Endothelial cell (in vitro differentiated cells): ENCODE results near the gene ZSWIM6. TPM values are rescaled to one million over a fixed set of nuclear protein-coding genes. Genes with fewer than 3 reads are reported as not detected.

ENCODE experiments used
- DNase-seq: peaks from one replicate; pipeline ENCODE4 v3.0.0; 2021; ENCODE audit warnings: low spot score
- H3K27ac Mint-ChIP-seq: one replicate; pipeline ENCODE4 v1.8.0; 2021; ENCODE audit warnings: mixed read lengths, inconsistent platforms; ENCODE audit not compliant: unreplicated experiment
- H3K27me3 Mint-ChIP-seq: one replicate; pipeline ENCODE4 v1.8.0; 2021; ENCODE audit warnings: mild to moderate bottlenecking, moderate library complexity, mixed read lengths, inconsistent platforms; ENCODE audit not compliant: unreplicated experiment
- H3K36me3 Mint-ChIP-seq: one replicate; pipeline ENCODE4 v1.8.0; 2021; ENCODE audit warnings: mild to moderate bottlenecking, low read depth, mixed read lengths, inconsistent platforms; ENCODE audit not compliant: unreplicated experiment
- H3K4me1 Mint-ChIP-seq: one replicate; pipeline ENCODE4 v1.8.0; 2021; ENCODE audit warnings: mild to moderate bottlenecking, mixed read lengths, inconsistent platforms; ENCODE audit not compliant: unreplicated experiment
- H3K4me3 Mint-ChIP-seq: one replicate; pipeline ENCODE4 v1.8.0; 2021; ENCODE audit warnings: mild to moderate bottlenecking, mixed read lengths, inconsistent platforms; ENCODE audit not compliant: unreplicated experiment
- H3K9me3 Mint-ChIP-seq: one replicate; pipeline ENCODE4 v1.8.0; 2021; ENCODE audit warnings: mixed read lengths, inconsistent platforms; ENCODE audit not compliant: unreplicated experiment
- CTCF ChIP-seq: fragments of 200-600 bp; sonication (generic); IDR thresholded peaks from one replicate; pipeline ENCODE4 v1.5.0; 2021; ENCODE audit warnings: antibody characterized with exemption; ENCODE audit not compliant: unreplicated experiment
- total RNA-seq: library from RNA; stranded (reverse); fragmentation: NEBNext Ultra II Directional; extraction: Animal tissue kit (Norgen Biotek cat#: 25700); gene quantifications from one replicate; pipeline ENCODE4 v1.2.1, GENCODE V29; 2021; ENCODE audit not compliant: unreplicated experiment

Gene ZSWIM6
- total RNA-seq, 1 donor from 2014 or later = 77.0 TPM

DNA sequence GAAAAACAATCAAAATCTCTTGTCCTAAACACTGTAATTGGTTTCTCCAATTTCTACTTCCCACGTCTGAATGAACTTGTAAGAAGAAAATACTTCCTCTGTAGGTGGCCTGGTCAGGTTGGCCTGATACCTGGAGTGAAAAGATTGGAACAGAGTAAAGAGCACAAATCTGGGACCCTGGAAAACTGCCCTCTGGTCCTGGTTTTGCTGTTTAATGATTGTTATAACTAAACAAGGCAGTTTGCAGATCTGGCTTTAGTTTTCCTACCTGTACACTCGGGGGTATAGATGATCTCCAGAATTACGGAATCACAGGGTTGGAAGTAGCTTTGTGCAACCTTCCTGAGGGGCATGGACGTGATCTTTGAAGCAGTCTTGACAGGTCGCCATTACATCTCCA is 67.6 kb downstream of the ZSWIM6 start:
- no peaks in the 10 kb centered on the region for H3K9me3 Mint-ChIP-seq
- H3K27ac Mint-ChIP-seq = no peak overlapping the region
- H3K27me3 Mint-ChIP-seq = peaks cover 7% of the 10 kb centered on the region
- no peak for DNase-seq
- H3K36me3 Mint-ChIP-seq = no peaks in the 10 kb centered on the region
- H3K4me3 Mint-ChIP-seq = no peak overlapping the region
- peaks cover 44% of the 10 kb centered on the region for H3K4me1 Mint-ChIP-seq
- no peak for TF ChIP-seq CTCF

DNA sequence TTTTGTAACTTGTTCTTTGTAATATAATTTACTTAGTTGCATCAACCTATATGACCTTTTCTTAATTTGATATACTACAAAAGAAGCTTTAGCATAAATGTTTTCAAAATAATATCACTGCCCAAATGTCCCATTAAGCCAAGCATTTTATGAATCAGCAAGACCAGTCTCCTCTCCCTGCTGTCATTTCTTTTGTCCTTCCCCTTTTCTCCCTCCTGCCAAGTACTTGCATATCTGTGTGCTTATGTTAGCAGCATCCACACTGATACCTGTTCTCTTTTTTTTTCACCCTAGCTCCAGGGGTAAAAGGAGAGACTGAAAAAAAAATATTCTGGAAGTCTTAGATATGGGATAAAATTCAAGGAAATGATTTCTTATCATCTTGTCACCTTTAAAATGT is 69.7 kb downstream of the ZSWIM6 start:
- Mint-ChIP-seq H3K4me3 (peak overlapping the region; percentile 31), H3K27ac (peak overlapping the region; percentile 93), H3K9me3 (no peaks in the 10 kb centered on the region), H3K36me3 (no peaks in the 10 kb centered on the region), H3K4me1 (peaks cover 52% of the 10 kb centered on the region), H3K27me3 (peaks cover 7% of the 10 kb centered on the region)
- no peak for TF ChIP-seq CTCF
- no peak for DNase-seq

DNA sequence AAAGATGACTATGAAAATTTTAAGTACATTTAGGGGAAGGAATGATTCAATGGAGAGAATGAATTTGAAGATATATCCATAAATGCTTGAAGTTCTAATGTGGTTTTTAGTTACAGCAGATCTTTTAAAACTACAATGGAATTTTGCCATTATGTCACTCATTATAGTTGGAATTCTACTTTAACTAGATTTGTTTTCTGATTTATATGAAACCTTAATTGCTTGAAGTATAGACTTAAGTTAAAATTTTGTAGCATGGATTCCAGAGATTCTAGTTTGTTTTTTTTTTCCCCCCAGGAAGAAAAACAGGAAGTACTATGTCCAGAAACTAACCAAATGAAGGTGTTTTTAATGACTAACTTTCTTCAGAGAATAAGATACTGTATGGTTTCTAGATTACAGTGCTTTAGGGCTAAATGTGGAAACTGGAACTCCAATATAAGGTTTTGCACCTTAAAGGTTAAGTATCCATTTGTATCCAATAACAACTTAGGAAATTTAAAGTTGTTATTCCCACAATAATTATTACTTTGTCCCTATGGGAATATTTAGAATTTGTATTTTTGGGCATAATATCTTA is 70.3 kb downstream of the ZSWIM6 start:
- Mint-ChIP-seq H3K27ac (peak overlapping the region; percentile 93), H3K4me1 (peaks cover 52% of the 10 kb centered on the region), H3K4me3 (peak overlapping the region; percentile 35), H3K36me3 (no peaks in the 10 kb centered on the region), H3K27me3 (peaks cover 7% of the 10 kb centered on the region), H3K9me3 (no peaks in the 10 kb centered on the region)
- no peak for TF ChIP-seq CTCF
- DNase-seq = no peak

DNA sequence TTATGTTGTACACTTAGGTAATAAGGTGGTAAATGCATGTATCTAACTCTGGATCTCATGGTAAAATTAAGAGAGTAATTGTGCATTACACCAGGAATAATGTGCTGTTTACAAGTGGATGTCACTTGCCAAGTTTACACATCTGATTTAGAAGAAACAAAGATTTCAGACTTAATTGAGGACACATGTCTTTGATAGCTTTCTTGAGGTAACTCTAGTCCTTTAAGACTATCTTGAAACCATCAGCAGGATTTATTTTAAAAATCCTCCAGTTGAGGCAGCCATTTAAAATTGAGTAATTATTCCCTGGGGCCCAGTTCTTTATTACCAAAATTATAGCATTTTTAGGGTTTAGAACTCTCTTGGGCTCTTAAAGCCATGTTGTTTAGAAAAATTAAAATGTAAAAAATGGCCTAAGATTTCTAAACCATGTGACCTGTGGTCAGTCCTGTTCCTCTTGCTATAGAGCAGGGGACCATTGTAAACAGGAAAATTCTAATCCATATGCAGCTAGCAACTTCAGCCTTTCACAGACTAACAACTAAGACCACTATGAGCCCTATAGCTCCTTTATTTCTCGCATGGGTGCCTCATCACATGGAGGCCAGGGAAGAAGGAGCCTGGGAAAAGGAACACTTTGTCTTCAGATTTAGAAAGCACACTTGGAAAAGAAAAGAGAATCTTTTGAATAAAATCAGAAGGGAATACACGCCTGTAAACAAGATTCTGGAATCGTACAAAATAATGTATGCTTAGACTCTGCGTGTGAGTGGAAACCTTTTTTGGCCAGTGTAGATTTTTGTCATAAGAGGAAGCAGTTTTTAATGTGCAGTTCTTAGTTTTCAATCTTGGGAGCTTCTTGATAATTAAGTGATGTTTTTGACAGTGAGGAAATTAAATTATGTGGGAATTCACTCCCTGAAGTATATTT is 71.2 kb downstream of the ZSWIM6 start:
- no peak for TF ChIP-seq CTCF
- Mint-ChIP-seq H3K27me3 (peaks cover 5% of the 10 kb centered on the region), H3K4me1 (peaks cover 59% of the 10 kb centered on the region), H3K4me3 (peak overlapping the region; percentile 8), H3K9me3 (no peaks in the 10 kb centered on the region), H3K27ac (peak overlapping the region; percentile 63), H3K36me3 (no peaks in the 10 kb centered on the region)
- no peak for DNase-seq
